GM12875 (cell line): ENCODE measurements around the gene CCDC9B.

Source experiments
- H3K4me3 ChIP-seq: one replicate; pipeline ENCODE4 v1.5.1; 2011; ENCODE audit warnings: low read depth, low read length, control low read depth
- TF ChIP-seq, protein P1 (sequence below): IDR thresholded peaks from 2 replicates; pipeline ENCODE4 v1.5.1; 2011; ENCODE audit warnings: low read depth, mild to moderate bottlenecking, control low read depth, inconsistent platforms, low read length, moderate library complexity, borderline replicate concordance; ENCODE audit not compliant: insufficient read depth

CCDC9B gene

DNA sequence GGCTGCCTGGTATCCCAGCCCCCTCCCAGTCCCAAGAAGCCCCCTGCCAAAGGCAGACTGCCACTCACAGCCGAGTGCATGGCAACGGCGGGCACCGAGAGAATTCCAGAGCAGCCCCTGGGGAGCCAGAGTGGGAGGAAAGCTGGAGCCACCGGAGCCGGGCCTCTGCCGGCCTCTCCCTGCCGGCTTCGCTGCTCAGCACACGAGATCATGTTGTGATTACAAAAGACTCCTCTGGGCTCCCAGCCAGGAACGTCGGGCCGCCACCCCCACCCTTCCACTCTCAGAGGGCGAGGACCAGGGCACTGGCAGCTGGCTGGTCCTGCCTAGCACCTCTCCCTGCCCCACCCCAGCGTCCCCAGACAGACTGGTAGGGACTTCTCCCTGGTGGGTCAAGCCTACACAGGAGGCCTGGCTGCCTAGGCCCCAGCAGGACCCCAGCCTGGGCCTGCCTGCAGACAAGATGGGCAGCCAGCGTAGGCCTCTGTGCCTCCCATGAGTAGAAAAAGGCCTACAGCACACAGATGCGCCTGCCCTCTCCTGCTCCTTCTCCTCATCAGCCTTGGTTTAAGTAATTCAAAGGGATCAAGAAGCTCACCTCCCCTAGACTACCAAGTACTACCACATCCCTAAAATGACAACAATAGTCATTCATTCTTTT, at the start of gene CCDC9B:
Gene CCDC9B, minus strand, starts transcription at position 200 of the 661 bp plus-strand sequence. Its CDS starts 120 bp downstream, at position 80.
- no peak within 1 kb of the TSS for H3K4me3 ChIP-seq
- TF ChIP-seq, protein P1, sequence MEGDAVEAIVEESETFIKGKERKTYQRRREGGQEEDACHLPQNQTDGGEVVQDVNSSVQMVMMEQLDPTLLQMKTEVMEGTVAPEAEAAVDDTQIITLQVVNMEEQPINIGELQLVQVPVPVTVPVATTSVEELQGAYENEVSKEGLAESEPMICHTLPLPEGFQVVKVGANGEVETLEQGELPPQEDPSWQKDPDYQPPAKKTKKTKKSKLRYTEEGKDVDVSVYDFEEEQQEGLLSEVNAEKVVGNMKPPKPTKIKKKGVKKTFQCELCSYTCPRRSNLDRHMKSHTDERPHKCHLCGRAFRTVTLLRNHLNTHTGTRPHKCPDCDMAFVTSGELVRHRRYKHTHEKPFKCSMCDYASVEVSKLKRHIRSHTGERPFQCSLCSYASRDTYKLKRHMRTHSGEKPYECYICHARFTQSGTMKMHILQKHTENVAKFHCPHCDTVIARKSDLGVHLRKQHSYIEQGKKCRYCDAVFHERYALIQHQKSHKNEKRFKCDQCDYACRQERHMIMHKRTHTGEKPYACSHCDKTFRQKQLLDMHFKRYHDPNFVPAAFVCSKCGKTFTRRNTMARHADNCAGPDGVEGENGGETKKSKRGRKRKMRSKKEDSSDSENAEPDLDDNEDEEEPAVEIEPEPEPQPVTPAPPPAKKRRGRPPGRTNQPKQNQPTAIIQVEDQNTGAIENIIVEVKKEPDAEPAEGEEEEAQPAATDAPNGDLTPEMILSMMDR = no peak

DNA sequence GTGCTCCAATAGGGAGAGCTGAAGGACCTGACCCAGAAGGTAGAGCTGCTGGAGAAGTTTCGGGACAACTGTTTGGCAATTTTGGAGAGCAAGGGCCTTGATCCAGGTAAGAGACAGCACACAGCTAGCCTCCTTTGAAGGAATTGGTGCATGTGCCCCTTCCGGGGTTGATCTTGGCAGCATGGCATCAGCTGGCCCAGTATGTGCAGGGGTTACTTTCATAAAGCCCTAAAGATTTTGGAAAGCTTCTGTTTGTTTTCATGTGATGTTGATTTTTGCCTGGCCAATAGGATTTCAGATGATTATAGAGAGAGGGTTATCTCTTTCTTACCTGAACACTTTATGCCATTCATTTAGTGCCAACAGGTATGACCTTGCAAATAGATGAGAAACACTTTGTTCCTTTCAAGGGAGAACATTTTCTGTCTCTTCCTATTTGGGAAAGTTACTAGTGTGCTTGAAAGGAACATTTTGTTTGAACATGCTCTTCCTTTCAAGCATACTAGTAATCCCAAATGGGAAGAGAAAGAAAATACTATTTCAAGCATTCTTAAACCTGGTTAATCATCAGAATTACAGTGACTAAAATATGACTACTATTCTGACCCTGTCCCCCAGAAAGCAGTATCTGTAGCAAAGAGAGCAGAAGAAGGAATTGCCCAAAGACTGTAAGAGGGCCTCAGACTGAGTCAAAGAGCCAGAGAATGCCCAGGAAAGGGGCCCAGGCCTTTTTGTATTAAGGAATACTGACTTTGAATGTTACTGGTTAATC, 49.3 kb upstream of the CCDC9B start:
- TF ChIP-seq, protein P1 = no peak
- no peak overlapping the region for H3K4me3 ChIP-seq

DNA sequence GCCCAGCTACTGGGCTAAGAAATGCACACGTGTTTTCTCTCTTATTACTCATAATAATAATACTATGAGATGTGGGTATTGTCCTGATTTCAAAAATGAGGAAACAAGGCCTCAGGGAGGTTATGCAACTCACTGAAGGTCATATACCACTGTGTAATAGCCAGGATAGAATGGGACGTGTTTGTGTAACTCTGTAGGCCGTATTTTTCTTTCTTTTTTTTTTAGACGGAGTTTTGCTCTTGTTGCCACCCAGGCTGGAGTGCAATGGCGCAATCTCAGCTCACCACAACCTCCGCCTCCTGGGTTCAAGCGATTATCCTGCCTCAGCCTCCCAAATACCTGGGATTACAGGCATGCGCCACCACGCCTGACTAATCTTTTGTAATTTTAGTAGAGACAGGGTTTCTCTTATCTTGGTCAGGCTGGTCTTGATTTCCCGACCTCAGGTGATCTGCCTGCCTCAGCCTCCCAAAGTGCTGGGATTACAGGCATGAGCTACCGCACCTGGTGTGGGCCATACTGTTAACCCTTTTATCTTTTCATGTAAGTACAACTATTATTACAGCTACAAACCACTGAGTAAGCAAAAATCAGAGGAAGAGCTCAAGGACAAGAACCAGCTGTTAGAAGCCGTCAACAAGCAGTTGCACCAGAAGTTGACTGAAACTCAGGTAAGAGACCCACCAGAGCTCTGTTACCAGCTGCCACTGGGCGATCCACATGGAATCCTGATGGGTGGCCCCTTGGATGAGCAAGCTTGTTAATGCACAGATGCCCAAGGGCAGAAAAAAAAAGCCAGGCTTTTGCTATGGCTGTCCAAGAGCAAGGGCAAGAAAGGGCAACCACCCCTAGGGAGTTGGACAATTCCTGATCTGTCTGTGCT, 48.4 kb upstream of the CCDC9B start:
- TF ChIP-seq, protein P1 = no peak
- H3K4me3 ChIP-seq = no peak overlapping the region

DNA sequence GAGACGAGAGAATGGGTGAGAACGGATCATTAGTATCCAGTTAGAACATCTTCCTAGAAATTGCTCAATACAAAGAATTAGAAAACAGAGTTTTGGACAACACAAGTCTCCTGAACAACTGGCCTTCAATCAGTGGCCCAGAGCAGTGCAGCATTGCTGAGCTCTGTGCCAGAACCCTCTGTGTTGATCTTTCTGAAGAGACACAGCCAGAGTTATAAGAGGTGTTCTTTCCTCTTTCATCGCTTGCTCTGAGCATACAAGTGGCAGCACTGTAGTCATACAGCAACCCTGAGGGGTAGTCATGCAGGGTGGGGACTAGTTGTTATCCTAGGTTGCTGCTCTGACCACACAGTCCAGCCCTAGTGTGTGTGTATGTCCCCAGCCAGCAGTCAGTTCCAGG, 45.7 kb upstream of the CCDC9B start:
- H3K4me3 ChIP-seq = no peak overlapping the region
- TF ChIP-seq, protein P1 = no peak

DNA sequence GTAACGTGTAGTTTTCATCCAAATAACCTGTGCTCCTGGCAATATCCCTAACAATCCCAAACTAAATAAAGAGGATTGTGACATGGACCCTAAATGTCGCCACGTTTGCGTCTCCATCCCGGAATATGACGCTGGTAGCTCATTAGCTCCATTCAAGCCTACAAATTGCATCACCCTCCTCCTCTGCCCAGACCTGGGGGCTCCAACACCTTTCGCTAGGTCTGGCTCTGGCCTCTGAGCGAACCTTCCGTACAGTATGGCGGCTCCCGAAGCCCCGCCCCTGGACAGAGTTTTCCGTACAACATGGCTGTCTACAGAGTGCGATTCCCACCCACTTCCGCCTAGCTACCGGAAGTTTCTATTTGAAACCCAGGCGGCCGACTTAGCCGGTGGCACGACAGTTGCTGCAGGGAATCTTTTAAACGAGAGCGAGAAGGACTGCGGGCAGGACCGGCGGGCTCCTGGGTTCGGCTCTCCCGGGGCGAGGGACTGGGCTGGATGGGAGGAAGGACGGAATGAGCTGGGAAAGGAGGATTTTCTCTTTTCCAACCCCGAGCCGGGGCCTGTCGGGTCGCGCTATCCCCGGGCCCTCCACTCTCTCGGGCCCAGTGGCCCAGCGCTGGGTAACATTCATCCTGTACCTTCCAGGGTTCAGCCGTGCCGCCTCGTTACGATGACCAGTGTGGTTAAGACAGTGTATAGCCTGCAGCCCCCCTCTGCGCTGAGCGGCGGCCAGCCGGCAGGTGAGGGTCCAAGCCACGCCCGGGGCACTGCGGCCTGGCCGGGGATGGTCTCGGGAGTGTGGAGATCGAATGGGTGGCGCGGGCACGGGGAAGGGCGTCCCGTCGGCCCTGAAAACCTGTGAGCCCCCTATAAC, 42.1 kb upstream of the CCDC9B start, which contains the start of gene KNSTRN:
Gene KNSTRN, plus strand, starts transcription at position 142 of the 877 bp plus-strand sequence. Its CDS starts 115 bp downstream, at position 257.
- peak within 1 kb of the TSS; percentile 83 for H3K4me3 ChIP-seq
- TF ChIP-seq, protein P1 = no peak
